Hepatic stellate cell (primary cell): ENCODE data around the gene CTDSP2.
"Not testable (repeated sequence)": the region's sequence is repeated elsewhere in the genome, so short reads cannot be mapped to it uniquely, and the experiment has no call there.

Source experiments
- DNase-seq: peaks from one replicate; pipeline ENCODE4 v3.0.0; 2011; ENCODE audit warnings: low spot score

CTDSP2 gene

GRCh38 chr12:57782608-57783465, 63.7 kb downstream of the CTDSP2 start, which contains the start of gene TSFM:
TSS of gene TSFM (plus strand) at chr12:57782787. CDS start at chr12:57782802, 15 bp downstream.
- peak; percentile 80 for DNase-seq

DNA sequence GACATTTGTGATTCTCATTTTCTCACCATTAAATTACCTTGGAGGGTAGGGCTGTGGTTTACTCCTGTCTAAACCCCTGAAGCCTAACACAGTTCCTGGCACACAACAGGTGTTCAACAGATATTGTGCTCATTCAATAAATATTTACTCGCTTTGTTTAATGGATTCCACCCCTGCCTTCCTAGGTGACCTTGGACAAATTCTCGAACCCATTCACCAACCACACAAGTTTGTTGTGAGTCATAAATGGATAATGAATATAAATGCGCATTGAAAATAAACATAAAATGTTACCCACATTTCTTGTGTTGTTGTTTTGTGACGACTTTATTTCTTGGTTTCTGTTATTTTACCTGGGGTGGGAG, 64.3 kb downstream of the CTDSP2 start:
- no peak for DNase-seq

- DNase-seq, result no peak
Measured at GRCh38 chr12:57781801-57782200, 64.7 kb downstream of the CTDSP2 start.

DNA sequence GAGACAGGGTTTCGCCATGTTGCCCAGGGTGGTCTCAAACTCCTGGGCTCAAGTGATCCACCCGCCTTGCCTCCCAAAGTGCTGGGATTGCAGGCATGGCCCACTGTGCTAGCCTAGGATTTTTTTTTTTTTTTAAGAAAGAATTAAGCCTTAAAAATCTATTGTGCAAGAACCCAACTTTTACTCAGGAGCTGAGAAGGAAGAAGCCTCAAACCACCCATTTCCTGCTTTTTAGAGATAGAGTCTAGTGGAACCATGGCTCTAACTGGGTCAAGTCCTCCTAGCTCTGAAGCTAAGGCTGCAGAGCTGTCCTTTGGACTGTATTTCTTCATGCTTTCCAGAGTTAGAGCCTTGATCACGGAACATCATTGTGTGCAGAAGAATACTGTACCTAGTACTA, 65.3 kb downstream of the CTDSP2 start:
- no peak for DNase-seq

DNA sequence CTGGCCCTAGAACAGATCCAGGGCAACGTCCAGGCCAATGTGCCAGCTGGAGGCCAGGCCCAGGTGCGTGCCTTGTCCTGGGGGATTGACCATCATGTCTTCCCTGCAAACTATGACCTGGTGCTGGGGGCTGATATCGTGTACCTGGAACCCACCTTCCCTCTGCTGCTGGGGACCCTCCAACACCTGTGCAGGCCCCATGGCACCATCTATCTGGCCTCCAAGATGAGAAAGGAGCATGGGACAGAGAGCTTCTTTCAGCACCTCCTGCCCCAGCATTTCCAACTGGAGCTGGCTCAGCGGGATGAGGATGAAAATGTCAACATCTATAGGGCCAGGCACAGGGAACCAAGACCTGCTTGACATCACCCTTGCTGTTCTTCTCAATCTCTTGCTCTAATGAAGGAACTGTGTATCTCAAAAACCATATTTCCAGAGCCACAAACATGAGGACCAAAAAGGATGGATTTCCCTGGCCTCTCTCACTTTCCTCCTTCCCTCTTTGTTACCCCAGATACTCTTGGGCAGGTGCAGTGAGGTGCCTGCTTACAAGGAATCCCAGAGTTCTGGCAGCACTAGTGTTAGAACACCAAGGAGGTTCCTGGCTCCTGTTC, 66.1 kb downstream of the CTDSP2 start:
- DNase-seq, result no peak

GRCh38 chr12:57779736-57780135, 66.8 kb downstream of the CTDSP2 start:
- no peak for DNase-seq

DNA sequence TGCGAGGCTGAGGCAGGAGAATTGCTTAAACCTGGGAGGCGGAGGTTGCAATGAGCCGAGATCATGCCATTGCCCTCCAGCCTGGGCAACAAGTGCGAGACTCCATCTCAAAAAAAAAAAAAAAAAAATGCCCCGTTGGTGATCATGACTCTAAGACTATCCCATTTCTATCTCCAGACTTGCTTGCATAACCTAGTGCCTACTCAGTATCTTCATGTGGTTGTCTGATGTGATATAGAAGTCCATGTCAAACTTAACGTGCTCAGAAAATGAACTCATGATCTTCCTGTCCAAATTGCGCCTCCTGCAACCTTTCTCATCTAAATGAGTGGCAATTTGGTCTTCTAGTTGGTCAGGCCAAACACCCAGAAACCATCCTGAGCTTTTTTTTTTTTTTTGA, 68.6 kb downstream of the CTDSP2 start:
- DNase-seq, result no peak

DNA sequence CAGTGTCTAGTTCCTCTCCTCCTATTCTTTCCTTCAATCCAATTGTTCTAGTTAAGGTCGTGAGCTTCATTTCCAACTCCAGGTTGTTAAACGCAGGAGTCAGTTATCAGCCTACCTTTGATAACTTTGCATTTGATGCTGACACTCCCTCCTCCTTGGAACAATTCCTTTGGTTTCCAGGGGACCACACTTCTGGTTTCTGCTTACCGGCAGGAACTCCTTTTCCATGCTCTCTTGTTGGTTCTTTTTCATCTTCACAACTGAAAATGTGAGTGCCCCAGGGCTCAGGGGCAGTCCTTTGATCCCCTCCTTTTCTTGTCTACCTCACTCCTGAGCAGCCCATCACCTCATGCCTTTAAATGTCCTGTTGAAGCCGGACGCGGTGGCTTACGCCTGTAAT, 69.2 kb downstream of the CTDSP2 start:
- no peak for DNase-seq

GRCh38 chr12:57776247-57776587, 70.3 kb downstream of the CTDSP2 start:
- no peak for DNase-seq

DNA sequence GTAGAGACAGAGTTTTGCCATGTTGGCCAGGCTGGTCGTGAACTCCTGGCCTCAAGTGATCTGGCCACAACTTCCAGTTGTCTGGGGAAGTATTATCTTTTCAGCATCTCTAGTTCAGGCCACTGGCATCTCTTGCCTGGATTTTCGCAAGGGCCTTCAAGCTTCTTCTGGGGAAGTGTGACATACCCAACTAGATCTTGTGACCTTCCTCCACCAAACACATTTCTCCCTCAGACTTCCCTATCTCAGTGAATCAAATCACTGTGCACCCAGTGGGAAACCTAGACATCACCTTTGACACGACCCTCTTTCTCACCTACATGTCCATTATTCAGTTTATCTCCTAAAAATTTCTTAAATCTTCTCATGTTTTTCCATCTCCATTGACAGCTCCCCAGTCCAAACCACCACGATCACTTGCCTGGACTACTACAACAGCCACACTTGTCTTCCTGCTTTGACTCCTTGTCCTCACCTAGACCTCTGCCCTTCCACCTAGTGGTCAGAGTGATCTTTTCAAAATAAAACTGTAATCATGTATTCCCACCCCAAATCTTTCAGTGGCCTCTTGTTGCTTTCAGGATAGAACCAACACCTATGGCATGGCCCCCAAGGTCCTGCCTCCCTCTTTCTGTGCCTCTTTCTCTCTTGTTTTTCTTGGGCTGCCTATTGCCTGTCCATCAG, 70.8 kb downstream of the CTDSP2 start:
- no peak for DNase-seq

GRCh38 chr12:57775044-57775443, 71.5 kb downstream of the CTDSP2 start:
- no peak for DNase-seq

GRCh38 chr12:57774634-57775033, 71.9 kb downstream of the CTDSP2 start:
- DNase-seq, result not testable (repeated sequence)

DNA sequence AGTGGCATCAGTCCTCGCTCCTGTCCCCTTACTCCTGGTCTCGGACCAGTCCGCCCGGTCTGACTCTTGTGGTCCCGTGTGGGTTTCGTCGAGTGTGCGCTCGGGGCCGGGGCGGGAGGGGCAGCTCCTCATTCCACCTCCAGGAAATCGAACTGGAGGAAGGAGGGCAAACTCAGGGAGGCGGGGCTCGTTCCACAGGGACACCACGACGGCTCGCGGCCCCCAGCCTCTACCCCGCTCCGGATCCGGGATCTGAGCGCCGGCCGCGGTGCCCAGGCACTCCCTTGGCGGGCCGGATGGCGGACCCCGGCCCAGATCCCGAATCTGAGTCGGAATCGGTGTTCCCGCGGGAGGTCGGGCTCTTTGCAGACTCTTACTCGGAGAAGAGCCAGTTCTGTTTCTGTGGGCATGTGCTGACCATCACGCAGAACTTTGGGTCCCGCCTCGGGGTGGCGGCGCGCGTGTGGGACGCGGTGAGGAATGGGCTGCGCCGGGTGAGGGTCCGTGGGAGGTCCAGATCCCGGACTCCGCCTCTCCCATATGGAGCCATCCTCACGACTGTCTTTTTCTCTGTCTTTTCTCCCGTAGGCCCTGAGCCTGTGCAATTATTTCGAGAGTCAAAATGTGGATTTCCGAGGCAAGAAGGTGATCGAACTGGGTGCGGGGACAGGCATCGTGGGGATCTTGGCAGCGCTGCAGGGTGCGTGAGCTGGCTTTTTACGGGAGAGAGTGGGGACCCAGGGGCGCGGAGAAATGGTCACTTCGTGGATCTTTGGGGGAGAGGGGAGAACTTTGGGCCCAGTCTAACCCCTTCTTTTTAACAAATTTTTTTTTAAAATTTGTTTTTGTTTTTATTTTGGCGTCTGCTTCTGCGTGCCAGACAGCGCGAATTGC, 73.9 kb downstream of the CTDSP2 start, which contains the start of gene EEF1AKMT3:
TSS of gene EEF1AKMT3 (plus strand) at position 186 of the 894 bp plus-strand sequence. CDS start at position 297, 111 bp downstream.
- DNase-seq, result peak; percentile 77

DNA sequence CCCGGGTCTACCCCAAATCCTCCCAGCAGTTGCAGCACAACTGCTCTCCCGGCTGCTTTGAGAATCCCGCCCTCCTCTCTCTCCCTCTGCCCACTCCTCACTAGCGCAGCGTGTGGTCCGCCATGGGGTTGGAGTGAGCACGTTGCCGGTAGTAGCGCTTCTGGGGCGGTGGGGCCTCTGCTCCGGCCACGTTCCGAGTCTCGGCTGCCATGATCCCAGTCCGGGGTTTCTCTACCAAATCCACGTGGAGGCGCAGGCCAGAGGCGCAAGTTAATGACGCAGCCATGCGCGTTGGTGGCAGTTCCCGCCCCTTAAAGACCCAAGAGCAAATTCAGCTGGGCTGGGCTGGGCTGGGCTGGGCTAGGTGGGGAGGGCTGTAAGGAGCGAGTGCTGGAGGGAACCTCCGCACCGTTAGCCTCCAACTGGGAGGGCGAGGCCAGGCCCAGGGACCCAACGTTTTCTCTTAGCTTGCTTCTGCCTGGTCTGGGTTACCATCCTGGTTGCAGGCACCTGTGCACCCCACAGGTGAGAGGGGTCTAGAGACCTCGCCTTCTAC, 74.6 kb downstream of the CTDSP2 start, which contains the start of gene METTL1:
TSS of gene METTL1 (minus strand) at position 233 of the 556 bp plus-strand sequence. CDS start at position 211, 22 bp downstream.
- peak; percentile 97 for DNase-seq

GRCh38 chr12:57771236-57771872, 75.2 kb downstream of the CTDSP2 start:
- peak; percentile 97 for DNase-seq

- no peak for DNase-seq
Measured at GRCh38 chr12:57770734-57771133, 75.8 kb downstream of the CTDSP2 start.
